ENCODE results near the gene SIGLEC1. TPM values are rescaled to one million over a fixed set of nuclear protein-coding genes. Genes with fewer than 3 reads are reported as not detected.

SIGLEC1 gene
- total and polyA plus RNA-seq, 2 of the 4 experiments (the other 2 are of a cell fraction): not detected

GRCh38 chr20:3753098-3753497 lies 40.7 kb upstream of the SIGLEC1 start:
- DNase-seq (peak; percentile 73), ATAC-seq (ENCODE audit: low read depth) (peak; percentile 96)
- Histone ChIP-seq H2AK9ac (replicated peaks; ENCODE audit: low read depth, low read length, poor library complexity) (no peak overlapping the region), H3K9me3 (ENCODE audit: control insufficient read depth, insufficient read depth, low read length) (no peaks in the 10 kb centered on the region), H2AFZ (replicated peaks; ENCODE audit: low read length, poor library complexity) (no peak overlapping the region), H4K5ac (ENCODE audit: low read depth, low read length) (no peak overlapping the region), H2AK5ac (ENCODE audit: low read depth, low read length) (no peak overlapping the region), H3K14ac (replicated peaks; ENCODE audit: low read depth, low read length) (no peak overlapping the region), H3K36me3 (ENCODE audit: control insufficient read depth, insufficient read depth, low read length) (peaks cover 7% of the 10 kb centered on the region), H2BK20ac (ENCODE audit: low read depth, low read length) (no peak overlapping the region), H3K4me3 (ENCODE audit: insufficient read depth, low read depth, low read length) (no peak overlapping the region), H4K20me1 (ENCODE audit: insufficient read depth, low read length) (0 out of 2 replicates have a peak, but pooled peaks cover 6% of the 10 kb centered on the region), H3K79me1 (ENCODE audit: low read depth in 1 of 2, low read length in 2 of 2) (no peaks in the 10 kb centered on the region), H3K9ac (ENCODE audit: low read depth, low read length) (no peak overlapping the region), H3K23ac (ENCODE audit: low read depth, low read length) (no peak overlapping the region), H4K8ac (ENCODE audit: low read depth in 2 of 2, low read length in 2 of 2) (no peak overlapping the region), H3K18ac (ENCODE audit: low read depth, low read length) (no peak overlapping the region), H3K9me1 (ENCODE audit: insufficient read depth, low read length) (peaks cover 1% of the 10 kb centered on the region), H2BK15ac (ENCODE audit: low read depth, low read length) (no peak overlapping the region), H3K4me2 (ENCODE audit: low read depth, low read length) (no peak overlapping the region), H4K91ac (ENCODE audit: insufficient read depth, low read depth, low read length) (no peak overlapping the region), H3K4me1 (ENCODE audit: control insufficient read depth, insufficient read depth, low read length) (no peaks in the 10 kb centered on the region), H3K4ac (ENCODE audit: low read depth, low read length) (no peak overlapping the region), H3K56ac (ENCODE audit: extremely low read depth, insufficient read depth, low read length) (no peak overlapping the region), H2BK5ac (ENCODE audit: low read depth, low read length, poor library complexity, severe bottlenecking) (no peak overlapping the region), H3K27ac (ENCODE audit: insufficient read depth, low read length) (no peak overlapping the region), H3K27me3 (ENCODE audit: control insufficient read depth, insufficient read depth, low read length) (peaks cover 2% of the 10 kb centered on the region; the same call in 1 of the 2 replicates), H2BK120ac (ENCODE audit: low read depth, low read length) (no peak overlapping the region)
- in situ Hi-C loops (cut with MboI; ENCODE audit: low sequenced_read_pairs) (no loop called here), dilution Hi-C loops (cut with HindIII; ENCODE audit: low sequenced_read_pairs, unreplicated experiment) (no loop called here), intact Hi-C loops (cut with micrococcal nuclease) (loop anchor here (1.0 kb wide), 1 partner anchor 67 kb away; the partner anchor contains the start of gene AP5S1)
- ChIA-PET POLR2A (ENCODE audit: unreplicated experiment) (no interaction called here), CTCF (interaction anchor here (0.9 to 1.4 kb wide), 3 partner anchors 13 to 90 kb away, joined by 3 read pairs; partner anchors contain the start of gene CENPB)
- TF ChIP-seq MAZ (IDR thresholded peaks at IDR 0.05; ENCODE audit: borderline replicate concordance, low read depth, low read length): no peak
- no peak for TF ChIP-seq BHLHE40 (IDR thresholded peaks at IDR 0.05; ENCODE audit: low read depth, low read length)
- no peak for TF ChIP-seq POLR2A (IDR thresholded peaks at IDR 0.05; ENCODE audit: low read depth, low read length)
- TF ChIP-seq CEBPB (IDR thresholded peaks at IDR 0.05; ENCODE audit: low read depth, low read length): no peak
- no peak for TF ChIP-seq USF2 (IDR thresholded peaks at IDR 0.05; ENCODE audit: low read depth, low read length)
- no peak for TF ChIP-seq MAFK (IDR thresholded peaks at IDR 0.05; ENCODE audit: low read depth, low read length)
- TF ChIP-seq FOS (IDR thresholded peaks at IDR 0.05; ENCODE audit: low read depth, low read length): no peak
- TF ChIP-seq NFE2L2 (IDR thresholded peaks at IDR 0.05; ENCODE audit: low read depth, low read length): no peak
- no peak for TF ChIP-seq ELK1 (IDR thresholded peaks at IDR 0.05; ENCODE audit: borderline replicate concordance, low read depth, low read length)
- TF ChIP-seq MXI1 (IDR thresholded peaks at IDR 0.05; ENCODE audit: borderline replicate concordance, low read depth, low read length): no peak
- no peak for TF ChIP-seq RFX5 (IDR thresholded peaks at IDR 0.05; ENCODE audit: low read depth, low read length)
- peak; percentile 80 for TF ChIP-seq CTCF (conservative IDR thresholded peaks at IDR 0.05; ENCODE audit: low read depth, low read length)
- peak; percentile 73 for TF ChIP-seq SMC3 (IDR thresholded peaks at IDR 0.05; ENCODE audit: low read depth, low read length)
- TF ChIP-seq RAD21 (IDR thresholded peaks at IDR 0.05; ENCODE audit: low read length): peak; percentile 84
- TF ChIP-seq RCOR1 (IDR thresholded peaks at IDR 0.05; ENCODE audit: insufficient replicate concordance, low read length): no peak
- no CpG with 5 or more reads among the region's 4 CpGs for WGBS, 2 experiments (ENCODE audit: extremely low coverage in 2 of 2, insufficient read length in 1 of 2)
- BruUV-seq (replicated peaks): no TSS peak

Data from IMR-90 (cell line).